SK-N-MC (cell line): ENCODE data around the gene TRIM25.

Source experiments
- EZH2 ChIP-seq: fragments of 200-600 bp; sonication (generic); IDR thresholded peaks from one replicate; pipeline ENCODE4 v1.6.1; 2017; ENCODE audit warnings: antibody characterized with exemption
- FOXP2 ChIP-seq: optimal IDR thresholded peaks from 2 replicates; pipeline ENCODE3; 2011; ENCODE audit warnings: mild to moderate bottlenecking, moderate library complexity; ENCODE audit not compliant: insufficient read depth; ENCODE audit errors: extremely low read length, control extremely low read depth
- POLR2AphosphoS5 ChIP-seq: IDR thresholded peaks from 2 replicates; pipeline ENCODE4 v1.6.1; 2012; ENCODE audit warnings: mild to moderate bottlenecking, low read depth, low read length, borderline replicate concordance

GRCh38 chr17:56883616-56884015, 30.2 kb downstream of the TRIM25 start:
- TF ChIP-seq POLR2AphosphoS5 (no peak), EZH2 (no peak), FOXP2 (no peak)
